Measurements from ENCODE around the gene KRR1. TPM values are rescaled to one million over a fixed set of nuclear protein-coding genes. Genes with fewer than 3 reads are reported as not detected.

The KRR1 gene
- polyA plus RNA-seq, 1 of the 3 experiments (the other 2 are of a cell fraction), result 13.8 TPM

GRCh38 chr12:75529316-75529715 lies 17.9 kb upstream of the KRR1 start:
- POLR2A ChIA-PET, result no interaction called here
- Histone ChIP-seq H4K20me1 (ENCODE audit: insufficient read depth) (no peaks in the 10 kb centered on the region), H3K9ac (no peak overlapping the region), H3K27me3 (ENCODE audit: insufficient read depth) (no peaks in the 10 kb centered on the region), H3K79me2 (ENCODE audit: insufficient read depth) (no peaks in the 10 kb centered on the region), H3K27ac (ENCODE audit: low read depth in 2 of 2, low read length in 1 of 2) (no peak overlapping the region), H2AFZ (ENCODE audit: low read depth) (no peak overlapping the region), H3K36me3 (replicated peaks in 1 of 2; ENCODE audit: control insufficient read depth in 1 of 2, insufficient read depth in 2 of 2, low read length in 1 of 2) (no peaks in the 10 kb centered on the region), H3K9me3 (no peaks in the 10 kb centered on the region), H3K4me2 (no peak overlapping the region), H3K4me1 (ENCODE audit: control insufficient read depth in 1 of 2, insufficient read depth in 2 of 2, low read depth in 1 of 2, low read length in 1 of 2) (no peaks in the 10 kb centered on the region; a peak in 2 of 4 replicates), H3K9me2 (no peaks in the 10 kb centered on the region), H3F3A (replicated peaks; ENCODE audit: insufficient read depth) (no peaks in the 10 kb centered on the region), H3K4me3 (ENCODE audit: low read depth in 2 of 2, low read length in 1 of 2) (no peak overlapping the region)
- CTCF ChIA-PET, result interaction anchor here (4.7 to 8.6 kb wide), 2 partner anchors 506 to 927 kb away, joined by 30 to 166 read pairs; partner anchors contain the start of gene PHLDA1
- DNase-seq, result no peak
- TF ChIP-seq CHD2 (IDR thresholded peaks at IDR 0.05; ENCODE audit: low read length, partially characterized antibody), result no peak
- TF ChIP-seq IRF3 (IDR thresholded peaks at IDR 0.05; ENCODE audit: low read depth, low read length), result no peak
- no peak for TF ChIP-seq JUND (IDR thresholded peaks at IDR 0.05)
- no peak for TF ChIP-seq FOXJ3 (CRISPR knock-in tag; IDR thresholded peaks at IDR 0.05)
- TF ChIP-seq GATA2 (CRISPR knock-in tag; IDR thresholded peaks at IDR 0.05), result no peak
- WGBS (ENCODE audit: low lambda C conversion rate), result 97% methylated on average over 1 of the region's 1 CpG

GRCh38 chr12:75528692-75529091 lies 17.3 kb upstream of the KRR1 start:
- TF ChIP-seq POLR2AphosphoS5 (IDR thresholded peaks at IDR 0.05; ENCODE audit: low read depth, low read length) (no peak), SMC3 (IDR thresholded peaks at IDR 0.05; ENCODE audit: low read depth, low read length) (no peak), CHD2 (IDR thresholded peaks at IDR 0.05; ENCODE audit: low read length, partially characterized antibody) (no peak), GABPA (IDR thresholded peaks at IDR 0.05; ENCODE audit: low read depth) (no peak)
- Histone ChIP-seq H3K79me2 (ENCODE audit: insufficient read depth) (no peaks in the 10 kb centered on the region), H3F3A (replicated peaks; ENCODE audit: insufficient read depth) (no peaks in the 10 kb centered on the region), H3K4me2 (no peak overlapping the region), H3K27me3 (ENCODE audit: insufficient read depth) (no peaks in the 10 kb centered on the region), H3K9me2 (no peaks in the 10 kb centered on the region), H3K4me3 (ENCODE audit: low read depth in 2 of 2, low read length in 1 of 2) (no peak overlapping the region), H3K9ac (no peak overlapping the region), H3K9me3 (no peaks in the 10 kb centered on the region), H3K27ac (ENCODE audit: low read depth in 2 of 2, low read length in 1 of 2) (no peak overlapping the region), H3K4me1 (ENCODE audit: control insufficient read depth in 1 of 2, insufficient read depth in 2 of 2, low read depth in 1 of 2, low read length in 1 of 2) (no peaks in the 10 kb centered on the region; a peak in 2 of 4 replicates), H2AFZ (ENCODE audit: low read depth) (no peak overlapping the region), H4K20me1 (ENCODE audit: insufficient read depth) (no peaks in the 10 kb centered on the region), H3K36me3 (replicated peaks in 1 of 2; ENCODE audit: control insufficient read depth in 1 of 2, insufficient read depth in 2 of 2, low read length in 1 of 2) (no peaks in the 10 kb centered on the region)
- ChIA-PET POLR2A (interaction anchor here (1.0 kb wide), 1 partner anchor 512 kb away, joined by 3 read pairs; no protein-coding TSS in a partner anchor), CTCF (interaction anchor here (1.1 to 8.6 kb wide), 8 partner anchors 17 to 1263 kb away, joined by 3 to 166 read pairs (median 8); partner anchors contain the start of gene PHLDA1)
- WGBS (ENCODE audit: low lambda C conversion rate), result 95% methylated on average over 2 of the region's 2 CpGs
- DNase-seq, result no peak

- no peaks in the 10 kb centered on the region for H3K9me3 ChIP-seq
- H3K4me2 ChIP-seq, result no peak overlapping the region
- H3K79me2 ChIP-seq (ENCODE audit: insufficient read depth), result no peaks in the 10 kb centered on the region
- no peaks in the 10 kb centered on the region; a peak in 1 of 4 replicates for H3K4me1 ChIP-seq (ENCODE audit: control insufficient read depth in 1 of 2, insufficient read depth in 2 of 2, low read depth in 1 of 2, low read length in 1 of 2)
- H3F3A ChIP-seq (replicated peaks; ENCODE audit: insufficient read depth), result no peaks in the 10 kb centered on the region
- H4K20me1 ChIP-seq (ENCODE audit: insufficient read depth), result no peaks in the 10 kb centered on the region
- no peak overlapping the region for H2AFZ ChIP-seq (ENCODE audit: low read depth)
- H3K4me3 ChIP-seq (ENCODE audit: low read depth in 2 of 2, low read length in 1 of 2), result no peak overlapping the region
- ChIA-PET POLR2A (interaction anchor here (1.0 kb wide), 1 partner anchor 512 kb away, joined by 3 read pairs; no protein-coding TSS in a partner anchor), CTCF (interaction anchor here (0.6 to 8.6 kb wide), 18 partner anchors 15 to 1263 kb away, joined by 3 to 166 read pairs (median 4); partner anchors contain the start of genes NAP1L1 and PHLDA1)
- TF ChIP-seq NFIC (IDR thresholded peaks at IDR 0.05; ENCODE audit: borderline replicate concordance), result no peak
- no peak for DNase-seq
- H3K36me3 ChIP-seq (replicated peaks in 1 of 2; ENCODE audit: control insufficient read depth in 1 of 2, insufficient read depth in 2 of 2, low read length in 1 of 2), result no peaks in the 10 kb centered on the region
- H3K9ac ChIP-seq, result no peak overlapping the region
- no peak overlapping the region for H3K27ac ChIP-seq (ENCODE audit: low read depth in 2 of 2, low read length in 1 of 2)
- H3K27me3 ChIP-seq (ENCODE audit: insufficient read depth), result no peaks in the 10 kb centered on the region
- no peaks in the 10 kb centered on the region for H3K9me2 ChIP-seq
- 78% methylated on average over 2 of the region's 2 CpGs for WGBS (ENCODE audit: low lambda C conversion rate)
Observed at GRCh38 chr12:75528272-75528671, 16.9 kb upstream of the KRR1 start.

Data from SK-N-SH (cell line).